CD14-positive monocyte (primary cell): ENCODE results near the gene FOXRED2. TPM values are rescaled to one million over a fixed set of nuclear protein-coding genes. Genes with fewer than 3 reads are reported as not detected.

Experiments
- DNase-seq, 3 donors: peaks; one replicate each; pipeline ENCODE4 v3.0.0-alpha.2; 2011 to 2022
- H2AFZ ChIP-seq: 2 replicates; pipeline ENCODE4 v1.6.0; 2012; ENCODE audit warnings: mild to moderate bottlenecking, low read depth, low read length, inconsistent platforms; ENCODE audit not compliant: insufficient read depth, poor library complexity, severe bottlenecking
- H3K27ac ChIP-seq, 2 donors: 1 replicate in 1 of 2; 2 replicates in 1 of 2; pipeline ENCODE4 v1.5.1; 2012 to 2013; ENCODE audit warnings: low read length in 2 of 2, control low read depth in 1 of 2, inconsistent platforms in 1 of 2, low read depth in 1 of 2, mild to moderate bottlenecking in 1 of 2
- H3K27me3 ChIP-seq, 2 donors: one replicate each; pipeline versions ENCODE4 v1.6.0 to v1.6.1; 2011 to 2013; ENCODE audit warnings: low read length in 2 of 2; ENCODE audit not compliant: control insufficient read depth in 2 of 2, insufficient read depth in 2 of 2
- H3K36me3 ChIP-seq, 2 donors: replicated peaks in 1 of 2; 1 replicate in 1 of 2; 2 replicates in 1 of 2; pipeline versions ENCODE4 v1.5.1 to v1.6.1; 2012 to 2013; ENCODE audit warnings: low read length in 2 of 2, control low read depth in 1 of 2, inconsistent platforms in 1 of 2, mild to moderate bottlenecking in 1 of 2; ENCODE audit not compliant: insufficient read depth in 2 of 2, control insufficient read depth in 1 of 2
- H3K4me1 ChIP-seq, 2 donors: 1 replicate in 1 of 2; 2 replicates in 1 of 2; pipeline versions ENCODE4 v1.5.1 to v1.6.1; 2012 to 2013; ENCODE audit warnings: low read length in 2 of 2, control low read depth in 1 of 2, inconsistent platforms in 1 of 2, mild to moderate bottlenecking in 1 of 2, moderate library complexity in 1 of 2; ENCODE audit not compliant: insufficient read depth in 2 of 2, control insufficient read depth in 1 of 2
- H3K4me2 ChIP-seq: replicated peaks from 2 replicates; pipeline ENCODE3; 2012; ENCODE audit warnings: low read length, moderate library complexity, mild to moderate bottlenecking; ENCODE audit not compliant: poor library complexity, severe bottlenecking; ENCODE audit errors: extremely low read depth
- H3K4me3 ChIP-seq, 3 experiments: fragments of 200-600 bp in 1 of 3; sonication (generic) in 1 of 3; replicated peaks in 1 of 3; 1 replicate in 2 of 3; 2 replicates in 1 of 3; pipeline ENCODE4 v1.5.1; 2011 to 2013; ENCODE audit warnings: low read length in 3 of 3, mild to moderate bottlenecking in 3 of 3, control low read depth in 2 of 3, low read depth in 2 of 3, inconsistent platforms in 1 of 3, moderate library complexity in 1 of 3
- H3K79me2 ChIP-seq: 2 replicates; pipeline ENCODE4 v1.6.0; 2012; ENCODE audit warnings: mild to moderate bottlenecking, control low read depth, inconsistent platforms, low read length, moderate library complexity; ENCODE audit not compliant: insufficient read depth
- H3K9ac ChIP-seq: 2 replicates; pipeline ENCODE4 v1.6.0; 2017; ENCODE audit warnings: low read length, mild to moderate bottlenecking; ENCODE audit not compliant: insufficient read depth, poor library complexity, severe bottlenecking
- H3K9me3 ChIP-seq, 2 donors: replicated peaks in 1 of 2; 1 replicate in 1 of 2; 2 replicates in 1 of 2; pipeline versions ENCODE4 v1.5.1 to v1.6.1; 2012 to 2013; ENCODE audit warnings: low read length in 2 of 2, control low read depth in 1 of 2; ENCODE audit not compliant: control insufficient read depth in 1 of 2, insufficient read depth in 1 of 2
- H4K20me1 ChIP-seq: 2 replicates; pipeline ENCODE4 v1.6.0; 2012; ENCODE audit warnings: mild to moderate bottlenecking, low read length, control low read depth, moderate library complexity; ENCODE audit not compliant: insufficient read depth
- H3K27ac Mint-ChIP-seq, 7 donors: one replicate each; pipeline ENCODE4 v1.8.0; 2020; ENCODE audit warnings: mild to moderate bottlenecking in 7 of 7, mixed read lengths in 7 of 7, moderate library complexity in 6 of 7, inconsistent platforms in 2 of 7
- H3K27me3 Mint-ChIP-seq, 3 donors: one replicate each; pipeline ENCODE4 v1.8.0; 2021 to 2022; ENCODE audit warnings: low read depth in 3 of 3, mild to moderate bottlenecking in 3 of 3, mixed read lengths in 3 of 3, moderate library complexity in 3 of 3, inconsistent platforms in 1 of 3
- H3K36me3 Mint-ChIP-seq, 2 donors: one replicate each; pipeline ENCODE4 v1.8.0; 2020; ENCODE audit warnings: mixed read lengths in 2 of 2, inconsistent platforms in 1 of 2, mild to moderate bottlenecking in 1 of 2
- H3K4me1 Mint-ChIP-seq: one replicate; pipeline ENCODE4 v1.8.0; 2020; ENCODE audit warnings: mild to moderate bottlenecking, mixed read lengths
- H3K4me3 Mint-ChIP-seq, 2 donors: one replicate each; pipeline ENCODE4 v1.8.0; 2020; ENCODE audit warnings: mild to moderate bottlenecking in 2 of 2, mixed read lengths in 2 of 2, moderate library complexity in 1 of 2
- H3K9me3 Mint-ChIP-seq, 7 donors: one replicate each; pipeline ENCODE4 v1.8.0; 2020 to 2022; ENCODE audit warnings: mixed read lengths in 7 of 7, mild to moderate bottlenecking in 6 of 7, moderate library complexity in 6 of 7, inconsistent platforms in 2 of 7
- WGBS: methylation state at CpG from one replicate; pipeline ENCODE4 v1.1.5; 2013; ENCODE audit warnings: missing lambda C conversion rate; ENCODE audit not compliant: insufficient coverage; 5-methylcytosine and 5-hydroxymethylcytosine counted together
- intact Hi-C, 2 donors: fragments of 100-400 bp; cut with micrococcal nuclease; formaldehyde crosslinking; loops; one replicate each; pipeline versions ENCODE4 v1.15.0 to v1.15.1; 2023
- polyA plus RNA-seq, 3 donors: library from polyadenylated mRNA; depleted of rRNA in 1 of 3; unstranded in 2 of 3; stranded (reverse) in 1 of 3; fragments of 300-500 nt in 2 of 3; fragments of >200 nt in 1 of 3; fragmentation: Illumina TruSeq in 2 of 3; gene quantifications; 1 replicate in 2 of 3; 2 replicates in 1 of 3; pipeline ENCODE4 v1.2.3, GENCODE V29; 2012 to 2021
- TF ChIP-seq, protein P1 (sequence below): fragments of 200-600 bp; IDR thresholded peaks from one replicate; pipeline ENCODE4 v1.8.0; 2022; ENCODE audit warnings: antibody characterized with exemption, mild to moderate bottlenecking

FOXRED2 gene
- polyA plus RNA-seq, 3 donors: 1.5 to 2.0 (median 1.9) TPM

DNA sequence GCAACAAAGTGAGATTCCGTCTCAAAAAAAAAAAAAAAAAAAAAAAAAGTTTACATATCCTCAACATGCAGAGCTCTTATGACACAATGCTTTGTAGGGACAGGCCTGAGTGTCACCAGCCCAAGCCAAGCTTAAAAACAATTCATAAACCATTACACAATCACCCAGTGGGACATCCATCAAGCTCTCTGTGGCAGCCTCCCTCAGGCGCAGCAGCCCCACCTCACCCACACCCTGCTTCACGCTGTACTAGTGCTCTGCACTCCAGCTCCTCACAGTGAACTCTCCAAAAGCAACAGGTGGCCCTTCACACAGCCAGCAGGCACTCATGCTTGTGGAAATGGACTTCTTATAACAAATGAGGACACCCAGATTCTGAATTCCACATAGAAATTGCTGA, 3.5 kb upstream of the FOXRED2 start:
- Histone ChIP-seq H3K27me3 (no peaks in the 10 kb centered on the region), H2AFZ (no peak overlapping the region), H3K9ac (no peak overlapping the region), H3K36me3 (peaks cover 47 to 53% of the 10 kb centered on the region in 2 donors), H3K27ac (no peak overlapping the region), H3K79me2 (no peaks in the 10 kb centered on the region), H4K20me1 (peaks cover 25% of the 10 kb centered on the region), H3K4me1 (peaks cover 26 to 30% of the 10 kb centered on the region in 2 donors), H3K4me2 (no peak overlapping the region), H3K9me3 (no peaks in the 10 kb centered on the region), H3K4me3 (no peak overlapping the region)
- WGBS: 83% methylated on average over 2 of the region's 3 CpGs
- DNase-seq: no peak
- peaks cover 24% of the 10 kb centered on the region for H3K4me1 Mint-ChIP-seq
- peaks cover 0 to 2% (median 0%) of the 10 kb centered on the region in 7 donors for H3K9me3 Mint-ChIP-seq
- no peaks in the 10 kb centered on the region for H3K27me3 Mint-ChIP-seq
- no peak overlapping the region for H3K4me3 Mint-ChIP-seq
- peaks cover 45 to 54% of the 10 kb centered on the region in 2 donors for H3K36me3 Mint-ChIP-seq
- TF ChIP-seq, protein P1, sequence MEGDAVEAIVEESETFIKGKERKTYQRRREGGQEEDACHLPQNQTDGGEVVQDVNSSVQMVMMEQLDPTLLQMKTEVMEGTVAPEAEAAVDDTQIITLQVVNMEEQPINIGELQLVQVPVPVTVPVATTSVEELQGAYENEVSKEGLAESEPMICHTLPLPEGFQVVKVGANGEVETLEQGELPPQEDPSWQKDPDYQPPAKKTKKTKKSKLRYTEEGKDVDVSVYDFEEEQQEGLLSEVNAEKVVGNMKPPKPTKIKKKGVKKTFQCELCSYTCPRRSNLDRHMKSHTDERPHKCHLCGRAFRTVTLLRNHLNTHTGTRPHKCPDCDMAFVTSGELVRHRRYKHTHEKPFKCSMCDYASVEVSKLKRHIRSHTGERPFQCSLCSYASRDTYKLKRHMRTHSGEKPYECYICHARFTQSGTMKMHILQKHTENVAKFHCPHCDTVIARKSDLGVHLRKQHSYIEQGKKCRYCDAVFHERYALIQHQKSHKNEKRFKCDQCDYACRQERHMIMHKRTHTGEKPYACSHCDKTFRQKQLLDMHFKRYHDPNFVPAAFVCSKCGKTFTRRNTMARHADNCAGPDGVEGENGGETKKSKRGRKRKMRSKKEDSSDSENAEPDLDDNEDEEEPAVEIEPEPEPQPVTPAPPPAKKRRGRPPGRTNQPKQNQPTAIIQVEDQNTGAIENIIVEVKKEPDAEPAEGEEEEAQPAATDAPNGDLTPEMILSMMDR: no peak
- intact Hi-C loops: no loop called here
- peak overlapping the region in 1 of 7 donors; percentile 14 for H3K27ac Mint-ChIP-seq

DNA sequence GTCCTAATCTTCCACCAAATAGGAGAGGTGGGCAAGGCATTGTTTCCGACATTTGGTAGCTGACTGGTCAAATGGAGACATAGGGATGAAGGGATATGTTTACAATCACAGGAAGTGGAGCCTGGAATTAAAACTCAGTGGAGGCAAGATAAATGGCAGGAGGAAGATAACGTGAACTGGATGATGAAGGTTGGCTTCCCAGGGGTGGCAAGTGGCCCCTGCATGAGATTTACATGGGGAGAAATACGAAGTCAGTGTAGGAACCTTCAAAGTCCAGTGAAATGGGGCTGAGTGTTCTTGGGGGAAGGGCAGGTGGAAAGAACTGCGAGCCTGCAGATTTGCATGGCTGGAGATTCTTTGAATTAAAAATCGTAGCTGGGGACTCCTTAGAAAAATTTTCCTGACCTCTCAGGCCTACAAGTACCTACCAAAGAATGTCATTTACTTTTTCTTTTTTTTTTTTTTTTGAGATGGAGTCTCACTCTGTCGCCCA, 724 bp upstream of the FOXRED2 start:
- no peak overlapping the region for H3K4me3 Mint-ChIP-seq
- H2AFZ ChIP-seq: peak overlapping the region; percentile 84
- peaks cover 0 to under 1% (median 0%) of the 10 kb centered on the region in 3 donors for H3K27me3 Mint-ChIP-seq
- H3K4me1 ChIP-seq: peaks cover 26 to 30% of the 10 kb centered on the region in 2 donors
- no peaks in the 10 kb centered on the region for H3K9me3 ChIP-seq
- peak overlapping the region in 4 of 7 donors; percentile 2 to 52 (median 46) for H3K27ac Mint-ChIP-seq
- intact Hi-C loops: no loop called here
- no peak for DNase-seq
- H3K9ac ChIP-seq: peak overlapping the region; percentile 60
- no peaks in the 10 kb centered on the region for H3K27me3 ChIP-seq
- peak overlapping the region in 1 of 2 donors; percentile 77 for H3K27ac ChIP-seq
- TF ChIP-seq, protein P1: no peak
- peaks cover 27% of the 10 kb centered on the region for H3K4me1 Mint-ChIP-seq
- H4K20me1 ChIP-seq: peaks cover 13% of the 10 kb centered on the region
- peak overlapping the region; percentile 19 to 74 (median 34) for H3K4me3 ChIP-seq
- H3K9me3 Mint-ChIP-seq: peaks cover 0 to 2% (median 0%) of the 10 kb centered on the region in 7 donors
- peak overlapping the region; percentile 81 for H3K4me2 ChIP-seq
- 92% methylated on average over 2 of the region's 6 CpGs for WGBS
- H3K36me3 Mint-ChIP-seq: peaks cover 23 to 27% of the 10 kb centered on the region in 2 donors
- peaks cover 22 to 24% of the 10 kb centered on the region in 2 donors for H3K36me3 ChIP-seq
- H3K79me2 ChIP-seq: no peaks in the 10 kb centered on the region
